Lung (tissue), 12 donors: ENCODE results near the gene SH3BGRL. TPM values are rescaled to one million over a fixed set of nuclear protein-coding genes. Genes with fewer than 3 reads are reported as not detected.

Source experiments
- ATAC-seq: fragments of 200-7000 bp; cut with Tn5 transposase; one replicate; pipeline ENCODE4 v1.9.1; 2020; ENCODE audit warnings: moderate number of reproducible peaks; ENCODE audit not compliant: insufficient read depth, low FRiP score
- DNase-seq, 3 donors: peaks; one replicate each; pipeline ENCODE4 v3.0.0-alpha.2; 2013 to 2017
- H3K27ac ChIP-seq, 2 donors: one replicate each; pipeline ENCODE4 v1.5.1; 2013; ENCODE audit warnings: mild to moderate bottlenecking in 2 of 2, moderate library complexity in 2 of 2, control low read depth in 1 of 2, inconsistent platforms in 1 of 2, low read depth in 1 of 2, low read length in 1 of 2
- H3K27me3 ChIP-seq, 3 donors: one replicate each; pipeline ENCODE4 v1.5.1; 2013; ENCODE audit warnings: low read length in 2 of 3; ENCODE audit not compliant: control insufficient read depth in 3 of 3, insufficient read depth in 3 of 3
- H3K36me3 ChIP-seq, 4 donors: one replicate each; pipeline ENCODE4 v1.5.1; 2013; ENCODE audit warnings: low read length in 4 of 4, mild to moderate bottlenecking in 1 of 4, moderate library complexity in 1 of 4; ENCODE audit not compliant: control insufficient read depth in 4 of 4, insufficient read depth in 4 of 4
- H3K4me1 ChIP-seq, 5 donors: one replicate each; pipeline ENCODE4 v1.5.1; 2013; ENCODE audit warnings: low read length in 5 of 5, mild to moderate bottlenecking in 2 of 5, moderate library complexity in 1 of 5; ENCODE audit not compliant: control insufficient read depth in 5 of 5, insufficient read depth in 5 of 5
- H3K4me3 ChIP-seq: one replicate; pipeline ENCODE4 v1.5.1; 2013; ENCODE audit warnings: mild to moderate bottlenecking, control low read depth, moderate library complexity
- H3K9ac ChIP-seq, 2 donors: one replicate each; pipeline ENCODE4 v1.5.1; 2013; ENCODE audit warnings: low read length in 2 of 2, control low read depth in 1 of 2; ENCODE audit not compliant: insufficient read depth in 1 of 2
- H3K9me3 ChIP-seq, 4 donors: one replicate each; pipeline ENCODE4 v1.5.1; 2013; ENCODE audit warnings: low read length in 3 of 4, mild to moderate bottlenecking in 1 of 4, moderate library complexity in 1 of 4; ENCODE audit not compliant: control insufficient read depth in 4 of 4, insufficient read depth in 3 of 4
- WGBS, 2 donors: extraction: QIAGEN DNeasy Blood & Tissue Kit; methylation state at CpG; one replicate each; pipeline ENCODE4 v1.1.7; 2013; 5-methylcytosine and 5-hydroxymethylcytosine counted together
- polyA plus RNA-seq, 2 donors: library from polyadenylated mRNA; stranded (reverse); fragments of 200-250 nt; gene quantifications; one replicate each; pipeline ENCODE4 v1.2.1, GENCODE V29; 2013
- total RNA-seq, 2 donors: library from RNA; depleted of rRNA in 1 of 2; stranded (reverse); fragments of >200 nt in 1 of 2; gene quantifications; one replicate each; pipeline ENCODE4 v1.2.1, GENCODE V29; 2014 to 2021
- TF ChIP-seq, protein P1 (sequence below): IDR thresholded peaks from 2 replicates; pipeline ENCODE4 v1.5.1; 2012; ENCODE audit warnings: mild to moderate bottlenecking; ENCODE audit errors: control extremely low read depth, extremely low read depth
- donor health status: control.
- donor health status: control.
- donor health status: Bipolar disorder and iron deficiency.
- donor health status: healthy.
- donor health status: DM: yes; HTN: yes; CAD: no.

Gene SH3BGRL
- total and polyA plus RNA-seq, 4 donors, result 73.1 to 196 (median 92.9) TPM

GRCh38 chrX:81232218-81232617 is 30.3 kb downstream of the SH3BGRL start:
- H3K4me1 ChIP-seq, result no peaks in the 10 kb centered on the region
- H3K27ac ChIP-seq, result no peak overlapping the region
- no peaks in the 10 kb centered on the region for H3K9me3 ChIP-seq
- H3K4me3 ChIP-seq, result no peak overlapping the region
- WGBS, 2 donors, result 82 to 90% methylated on average over 1 of the region's 1 CpG
- DNase-seq (no peak), ATAC-seq (no peak)
- no peak overlapping the region for H3K9ac ChIP-seq
- no peaks in the 10 kb centered on the region for H3K36me3 ChIP-seq
- H3K27me3 ChIP-seq, result no peaks in the 10 kb centered on the region
- TF ChIP-seq, protein P1, sequence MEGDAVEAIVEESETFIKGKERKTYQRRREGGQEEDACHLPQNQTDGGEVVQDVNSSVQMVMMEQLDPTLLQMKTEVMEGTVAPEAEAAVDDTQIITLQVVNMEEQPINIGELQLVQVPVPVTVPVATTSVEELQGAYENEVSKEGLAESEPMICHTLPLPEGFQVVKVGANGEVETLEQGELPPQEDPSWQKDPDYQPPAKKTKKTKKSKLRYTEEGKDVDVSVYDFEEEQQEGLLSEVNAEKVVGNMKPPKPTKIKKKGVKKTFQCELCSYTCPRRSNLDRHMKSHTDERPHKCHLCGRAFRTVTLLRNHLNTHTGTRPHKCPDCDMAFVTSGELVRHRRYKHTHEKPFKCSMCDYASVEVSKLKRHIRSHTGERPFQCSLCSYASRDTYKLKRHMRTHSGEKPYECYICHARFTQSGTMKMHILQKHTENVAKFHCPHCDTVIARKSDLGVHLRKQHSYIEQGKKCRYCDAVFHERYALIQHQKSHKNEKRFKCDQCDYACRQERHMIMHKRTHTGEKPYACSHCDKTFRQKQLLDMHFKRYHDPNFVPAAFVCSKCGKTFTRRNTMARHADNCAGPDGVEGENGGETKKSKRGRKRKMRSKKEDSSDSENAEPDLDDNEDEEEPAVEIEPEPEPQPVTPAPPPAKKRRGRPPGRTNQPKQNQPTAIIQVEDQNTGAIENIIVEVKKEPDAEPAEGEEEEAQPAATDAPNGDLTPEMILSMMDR, result no peak

DNA sequence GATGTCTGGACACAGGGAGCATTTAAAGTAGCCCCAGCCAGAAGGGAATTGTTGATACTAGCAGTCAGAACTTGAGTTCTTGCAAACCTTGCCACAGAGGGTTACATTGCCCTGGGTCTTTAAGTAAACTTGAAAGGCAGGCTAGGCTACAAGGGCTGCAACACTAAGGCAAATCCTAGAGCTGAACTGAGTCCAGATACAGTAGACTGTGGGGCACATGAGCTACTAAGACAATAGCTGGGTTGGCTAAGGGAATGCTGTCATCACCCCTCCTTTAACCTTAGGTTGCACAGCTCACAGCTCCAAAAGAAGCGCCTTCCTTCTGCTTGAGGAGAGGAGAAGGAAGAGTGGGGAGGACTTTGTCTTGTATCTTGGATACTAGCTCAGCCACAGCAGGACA is 35.6 kb downstream of the SH3BGRL start:
- DNase-seq (no peak), ATAC-seq (no peak)
- Histone ChIP-seq H3K9me3 (peaks cover 0 to 13% (median 0%) of the 10 kb centered on the region in 4 donors), H3K27me3 (no peaks in the 10 kb centered on the region), H3K36me3 (peaks cover 0 to 5% (median 1%) of the 10 kb centered on the region in 4 donors), H3K27ac (no peak overlapping the region), H3K4me3 (no peak overlapping the region), H3K4me1 (no peaks in the 10 kb centered on the region), H3K9ac (no peak overlapping the region)
- WGBS, 2 donors, result 86 to 100% methylated on average over 1 of the region's 1 CpG
- TF ChIP-seq, protein P1, result no peak

GRCh38 chrX:81238166-81238565 is 36.3 kb downstream of the SH3BGRL start:
- DNase-seq (no peak), ATAC-seq (no peak)
- Histone ChIP-seq H3K4me1 (no peaks in the 10 kb centered on the region), H3K9me3 (peaks cover 0 to 13% (median 0%) of the 10 kb centered on the region in 4 donors), H3K9ac (no peak overlapping the region), H3K27ac (no peak overlapping the region), H3K27me3 (no peaks in the 10 kb centered on the region), H3K4me3 (no peak overlapping the region), H3K36me3 (peaks cover 0 to 5% (median 1%) of the 10 kb centered on the region in 4 donors)
- whole genome bisulfite sequencing, 2 donors, result 81 to 100% methylated on average over 4 of the region's 4 CpGs
- TF ChIP-seq, protein P1, result no peak

DNA sequence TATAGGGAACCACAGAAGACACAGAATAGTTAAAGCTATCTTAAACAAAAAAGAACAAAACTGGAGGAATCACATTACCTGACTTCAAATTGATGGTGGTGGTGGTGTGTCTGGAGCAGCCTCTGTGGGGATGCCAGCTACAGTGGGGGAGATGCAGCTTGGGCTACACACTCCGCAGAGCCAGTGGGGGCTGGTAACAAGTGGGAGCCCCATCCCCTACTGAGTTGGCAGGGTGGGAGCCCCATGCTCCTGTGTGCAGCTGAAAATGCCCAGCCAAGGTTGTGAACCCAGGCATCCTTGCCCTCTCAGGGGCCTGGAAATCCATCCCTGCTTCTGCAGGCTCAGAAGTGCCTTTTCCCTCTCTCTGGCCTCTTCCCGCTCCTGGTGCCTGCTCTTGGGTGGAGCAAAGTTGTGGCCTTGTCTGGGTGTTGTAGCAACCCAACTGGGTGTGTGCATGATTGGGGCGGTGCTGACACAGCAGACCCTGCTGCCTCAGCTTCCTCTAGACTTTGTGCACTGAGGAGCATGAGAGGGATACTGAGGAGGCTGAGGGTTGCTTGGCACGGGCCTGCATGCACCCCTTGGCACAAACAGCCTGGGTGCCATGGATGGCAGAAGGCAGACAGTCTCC is 38.9 kb downstream of the SH3BGRL start:
- TF ChIP-seq, protein P1, result no peak
- Histone ChIP-seq H3K27ac (no peak overlapping the region), H3K9me3 (peaks cover 0 to 13% (median 0%) of the 10 kb centered on the region in 4 donors), H3K36me3 (peaks cover 0 to 5% (median 1%) of the 10 kb centered on the region in 4 donors), H3K27me3 (no peaks in the 10 kb centered on the region), H3K4me3 (no peak overlapping the region), H3K4me1 (no peaks in the 10 kb centered on the region), H3K9ac (no peak overlapping the region)
- 78 to 95% methylated on average over 3 to 4 of the region's 4 CpGs for WGBS, 2 donors
- DNase-seq, result no peak
- no peak for ATAC-seq
